Rectal smooth muscle tissue (tissue), 1 donor: ENCODE results near the gene SLC26A11.
A peak's percentile ranks its signal among the peaks of the same experiment; 100 is the strongest.
"Not testable (repeated sequence)": the region's sequence is repeated elsewhere in the genome, so short reads cannot be mapped to it uniquely, and the experiment has no call there.

Source experiments
- H3K27ac ChIP-seq: one replicate; pipeline ENCODE4 v1.7.0; 2013; ENCODE audit warnings: low read depth, low read length, inconsistent platforms
- H3K27me3 ChIP-seq: one replicate; pipeline ENCODE4 v1.7.0; 2013; ENCODE audit warnings: low read length; ENCODE audit not compliant: control insufficient read depth, insufficient read depth
- H3K36me3 ChIP-seq: one replicate; pipeline ENCODE4 v1.7.0; 2013; ENCODE audit warnings: low read length; ENCODE audit not compliant: control insufficient read depth, insufficient read depth
- H3K4me1 ChIP-seq: one replicate; pipeline ENCODE4 v1.7.0; 2013; ENCODE audit warnings: low read length; ENCODE audit not compliant: control insufficient read depth, insufficient read depth
- H3K4me3 ChIP-seq: one replicate; pipeline ENCODE4 v1.7.0; 2013; ENCODE audit warnings: low read length
- H3K9ac ChIP-seq: one replicate; pipeline ENCODE4 v1.7.0; 2013; ENCODE audit warnings: low read length

SLC26A11 gene

GRCh38 chr17:80253631-80254395, 33.6 kb downstream of the SLC26A11 start:
- Histone ChIP-seq H3K4me1 (no peaks in the 10 kb centered on the region), H3K4me3 (no peak overlapping the region), H3K36me3 (no peaks in the 10 kb centered on the region), H3K27me3 (no peaks in the 10 kb centered on the region), H3K9ac (no peak overlapping the region), H3K27ac (no peak overlapping the region)

- no peaks in the 10 kb centered on the region for H3K27me3 ChIP-seq
- no peaks in the 10 kb centered on the region for H3K4me1 ChIP-seq
- no peak overlapping the region for H3K4me3 ChIP-seq
- no peaks in the 10 kb centered on the region for H3K36me3 ChIP-seq
- H3K9ac ChIP-seq = no peak overlapping the region
- H3K27ac ChIP-seq = peak overlapping the region; percentile 17
Measured at GRCh38 chr17:80254396-80255251, 34.4 kb downstream of the SLC26A11 start.

- Histone ChIP-seq H3K27me3 (no peaks in the 10 kb centered on the region), H3K36me3 (no peaks in the 10 kb centered on the region), H3K27ac (no peak overlapping the region), H3K9ac (no peak overlapping the region), H3K4me1 (no peaks in the 10 kb centered on the region), H3K4me3 (no peak overlapping the region)
Measured at GRCh38 chr17:80256034-80256350, 35.8 kb downstream of the SLC26A11 start.

- H3K4me1 ChIP-seq = peaks cover 8% of the 10 kb centered on the region
- H3K27ac ChIP-seq = no peak overlapping the region
- no peaks in the 10 kb centered on the region for H3K27me3 ChIP-seq
- H3K9ac ChIP-seq = no peak overlapping the region
- no peaks in the 10 kb centered on the region for H3K36me3 ChIP-seq
- no peak overlapping the region for H3K4me3 ChIP-seq
Measured at GRCh38 chr17:80257716-80258213, 37.5 kb downstream of the SLC26A11 start.

GRCh38 chr17:80258296-80258695, 38.1 kb downstream of the SLC26A11 start:
- H3K9ac ChIP-seq, H3K4me3 ChIP-seq, H3K36me3 ChIP-seq, H3K27ac ChIP-seq, H3K27me3 ChIP-seq: not testable (repeated sequence)
- peaks cover 12% of the 10 kb centered on the region for H3K4me1 ChIP-seq

- Histone ChIP-seq H3K36me3 (no peaks in the 10 kb centered on the region), H3K4me1 (peaks cover 17% of the 10 kb centered on the region), H3K4me3 (peak overlapping the region; percentile 69), H3K27me3 (no peaks in the 10 kb centered on the region), H3K9ac (peak overlapping the region; percentile 57), H3K27ac (peak overlapping the region; percentile 74)
Measured at GRCh38 chr17:80259457-80260068, 39.3 kb downstream of the SLC26A11 start.

GRCh38 chr17:80260069-80260535, 39.9 kb downstream of the SLC26A11 start:
- peak overlapping the region; percentile 74 for H3K27ac ChIP-seq
- peaks cover 2% of the 10 kb centered on the region for H3K36me3 ChIP-seq
- H3K27me3 ChIP-seq = no peaks in the 10 kb centered on the region
- peak overlapping the region; percentile 57 for H3K9ac ChIP-seq
- peaks cover 17% of the 10 kb centered on the region for H3K4me1 ChIP-seq
- H3K4me3 ChIP-seq = peak overlapping the region; percentile 69

- peak within 1 kb of the TSS; percentile 93 for H3K27ac ChIP-seq
- H3K4me3 ChIP-seq = peak within 1 kb of the TSS; percentile 96
- no peaks in the 10 kb centered on the region for H3K27me3 ChIP-seq
- H3K36me3 ChIP-seq = peaks cover 2% of the 10 kb centered on the region
- peak within 1 kb of the TSS; percentile 73 for H3K9ac ChIP-seq
- H3K4me1 ChIP-seq = peaks cover 17% of the 10 kb centered on the region
Measured at GRCh38 chr17:80260791-80261158, 40.5 kb downstream of the SLC26A11 start, which contains the start of gene RNF213. Gene RNF213 (plus strand): TSS chr17:80260852. CDS start chr17:80263682, 2,830 bp downstream.

GRCh38 chr17:80261159-80261894, 41.1 kb downstream of the SLC26A11 start:
- Histone ChIP-seq H3K4me3 (peak overlapping the region; percentile 96), H3K27ac (peak overlapping the region; percentile 93), H3K9ac (peak overlapping the region; percentile 73), H3K36me3 (peaks cover 2% of the 10 kb centered on the region), H3K27me3 (no peaks in the 10 kb centered on the region), H3K4me1 (peaks cover 17% of the 10 kb centered on the region)

GRCh38 chr17:80261895-80262279, 41.7 kb downstream of the SLC26A11 start:
- Histone ChIP-seq H3K27me3 (no peaks in the 10 kb centered on the region), H3K4me1 (peaks cover 17% of the 10 kb centered on the region), H3K4me3 (peak overlapping the region; percentile 96), H3K27ac (peak overlapping the region; percentile 93), H3K9ac (no peak overlapping the region), H3K36me3 (peaks cover 2% of the 10 kb centered on the region)

GRCh38 chr17:80262291-80262690, 42.1 kb downstream of the SLC26A11 start:
- H3K4me3 ChIP-seq = no peak overlapping the region
- peaks cover 17% of the 10 kb centered on the region for H3K4me1 ChIP-seq
- H3K27ac ChIP-seq = peak overlapping the region; percentile 68
- no peaks in the 10 kb centered on the region for H3K27me3 ChIP-seq
- peaks cover 2% of the 10 kb centered on the region for H3K36me3 ChIP-seq
- no peak overlapping the region for H3K9ac ChIP-seq
